Measurements from ENCODE around the gene WNK1.
A peak's percentile ranks its signal among the peaks of the same experiment; 100 is the strongest.
"Not testable (repeated sequence)": the region's sequence is repeated elsewhere in the genome, so short reads cannot be mapped to it uniquely, and the experiment has no call there.

WNK1 gene

DNA sequence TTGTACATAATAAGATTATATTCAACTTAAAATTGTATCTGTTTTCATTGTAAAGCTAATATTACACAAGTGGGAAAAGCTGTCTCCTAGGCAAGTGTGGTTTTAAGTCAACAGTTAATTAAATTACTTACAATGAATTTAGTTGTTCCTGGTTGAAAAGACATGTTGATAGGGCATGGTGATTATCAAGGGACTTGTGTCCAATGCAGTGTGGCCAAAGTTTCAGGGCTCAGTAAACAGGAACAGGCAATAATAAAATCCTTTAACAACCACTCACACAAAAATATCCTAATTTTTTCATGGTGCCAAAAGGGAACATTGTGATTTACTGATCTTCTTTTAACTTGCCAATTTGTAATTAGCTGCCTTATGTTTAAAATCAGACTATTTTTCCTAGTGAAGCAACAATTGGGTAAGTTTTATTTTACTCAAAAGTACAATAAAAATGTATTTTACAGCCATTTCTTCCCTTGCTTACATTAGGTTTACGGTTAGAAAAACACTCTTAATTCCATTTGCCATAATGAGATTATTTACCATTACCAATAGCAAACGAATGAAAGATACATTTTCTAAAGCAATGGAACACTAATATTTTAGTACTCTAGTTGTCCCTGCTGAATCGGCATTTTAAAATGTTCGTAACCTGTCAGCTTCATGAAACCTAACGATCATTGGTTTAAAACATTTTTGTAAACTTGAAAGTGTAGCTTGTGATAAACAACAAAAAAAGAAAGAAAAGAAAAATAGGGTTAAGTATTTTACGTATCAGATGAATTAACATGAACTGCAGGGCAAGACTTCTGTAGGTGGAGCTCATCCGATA is 1.8 kb upstream of the WNK1 start:
- no peak for DNase-seq

GRCh38 chr12:751192-751998 is 984 bp upstream of the WNK1 start:
- DNase-seq: peak; percentile 80

DNA sequence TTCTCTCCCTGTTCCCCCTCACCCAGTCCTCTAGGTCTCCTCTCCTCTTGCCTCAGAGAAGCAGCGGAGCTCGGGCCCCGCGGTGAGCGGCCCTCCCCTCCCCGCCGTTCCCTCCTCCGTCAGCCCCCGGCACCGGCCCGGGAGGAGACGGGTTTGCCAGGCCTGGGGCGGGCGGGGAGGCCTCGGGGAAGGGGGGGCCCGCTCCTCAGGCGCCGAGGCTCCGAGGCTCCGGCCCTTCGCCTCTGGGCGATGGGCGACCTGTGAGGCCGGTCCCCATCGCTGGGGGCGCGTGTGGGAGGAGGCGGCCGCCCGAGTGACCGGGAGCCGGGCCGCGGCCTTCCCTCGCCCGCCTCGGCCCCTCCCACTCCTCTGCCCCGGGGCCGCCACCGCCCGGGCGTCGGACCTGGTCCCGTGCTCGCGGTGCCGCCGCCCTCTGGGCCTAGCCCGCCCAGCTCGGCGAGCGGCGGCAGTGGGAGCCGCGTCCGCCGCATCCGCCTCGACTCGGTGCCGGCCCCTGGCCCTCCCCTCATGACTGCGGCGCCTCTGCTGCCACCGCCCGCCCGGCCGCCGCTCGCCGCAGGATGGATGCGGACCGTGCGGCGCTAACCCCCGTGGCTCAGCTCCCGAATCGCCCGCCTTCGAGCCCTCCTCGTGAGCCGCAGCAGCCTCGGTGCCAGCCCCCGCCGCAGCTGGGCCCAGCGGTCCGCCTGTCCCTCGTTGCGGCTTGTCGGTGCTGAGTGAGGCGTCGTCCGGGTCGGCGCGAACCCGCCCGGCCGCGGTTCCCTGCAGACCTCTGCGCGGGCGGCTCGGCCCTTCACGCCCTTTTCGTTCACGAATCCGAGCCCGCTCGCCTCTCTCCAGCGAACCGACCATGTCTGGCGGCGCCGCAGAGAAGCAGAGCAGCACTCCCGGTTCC is 574 bp downstream of the WNK1 start:
- peak; percentile 42 for DNase-seq

- DNase-seq: peak; percentile 58
Observed at GRCh38 chr12:753611-754472, 1.5 kb downstream of the WNK1 start.

DNA sequence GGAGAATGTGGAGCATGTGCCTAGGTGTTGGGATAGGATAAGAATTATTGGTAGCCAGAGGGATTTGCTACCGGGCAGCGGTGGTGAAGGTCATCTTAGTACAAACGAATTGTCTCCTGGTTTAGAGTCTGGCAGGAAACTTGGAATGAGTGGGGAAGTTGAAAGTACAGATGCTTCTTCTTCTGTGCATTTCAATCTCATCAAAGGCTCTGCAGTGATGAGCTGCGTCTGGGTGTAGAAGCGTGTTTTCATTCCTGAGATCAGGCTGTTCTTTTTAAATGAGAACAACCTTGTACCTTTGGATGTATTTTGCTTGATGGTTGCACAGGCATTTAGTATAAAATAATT is 2.1 kb downstream of the WNK1 start:
- DNase-seq: no peak

DNA sequence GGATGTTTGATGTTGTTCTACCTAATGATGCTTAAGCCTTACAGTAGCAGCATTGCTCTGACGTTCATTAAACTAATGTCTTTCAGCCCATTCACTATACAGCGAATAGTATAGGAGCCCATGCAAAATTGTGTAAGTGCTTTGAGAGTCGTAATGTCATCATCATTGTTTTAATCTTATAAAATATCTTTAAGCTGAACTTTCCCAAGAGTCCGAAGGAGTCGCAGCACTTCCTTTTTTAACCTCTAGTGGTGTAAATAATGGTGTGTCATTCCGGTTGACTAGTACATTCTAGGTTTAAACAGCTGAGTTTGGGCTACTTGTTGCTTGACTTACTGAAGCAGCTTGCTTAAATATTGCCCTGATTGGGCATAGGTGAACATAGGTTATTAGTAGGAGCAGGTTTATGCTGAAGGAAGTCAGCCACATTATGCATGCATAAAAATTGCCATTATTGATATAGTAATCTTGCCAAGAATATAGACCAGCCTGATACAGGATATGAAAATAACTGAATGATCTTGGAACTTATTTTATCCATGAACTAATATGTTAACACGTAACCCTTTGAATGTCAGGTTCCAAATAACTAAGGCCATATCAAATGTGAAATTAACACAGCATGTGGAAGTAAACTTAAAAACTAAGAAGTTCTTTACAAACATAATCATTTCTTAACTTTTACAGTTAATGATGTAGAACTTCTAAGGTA is 2.6 kb downstream of the WNK1 start:
- DNase-seq: no peak

- DNase-seq: no peak
Observed at GRCh38 chr12:759628-760027, 7.2 kb downstream of the WNK1 start.

DNA sequence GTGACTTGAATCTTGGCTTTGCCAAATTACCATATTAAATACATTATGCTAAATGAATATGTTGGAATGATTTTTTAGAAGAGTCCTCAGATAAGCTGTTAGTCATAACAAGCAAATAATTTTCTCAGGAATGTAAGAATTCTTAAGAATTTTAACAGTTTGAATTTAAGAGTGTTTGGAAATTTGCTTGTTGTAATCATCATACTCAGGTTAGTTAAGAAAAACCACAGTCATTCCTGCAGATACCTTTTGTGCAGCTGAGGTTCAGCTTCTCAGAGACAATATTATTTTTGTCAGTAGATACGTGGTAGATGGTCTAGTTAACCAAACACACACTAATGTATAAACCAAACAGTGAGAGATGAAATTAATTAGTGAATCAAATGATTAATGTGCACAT is 8.9 kb downstream of the WNK1 start:
- DNase-seq: no peak

DNA sequence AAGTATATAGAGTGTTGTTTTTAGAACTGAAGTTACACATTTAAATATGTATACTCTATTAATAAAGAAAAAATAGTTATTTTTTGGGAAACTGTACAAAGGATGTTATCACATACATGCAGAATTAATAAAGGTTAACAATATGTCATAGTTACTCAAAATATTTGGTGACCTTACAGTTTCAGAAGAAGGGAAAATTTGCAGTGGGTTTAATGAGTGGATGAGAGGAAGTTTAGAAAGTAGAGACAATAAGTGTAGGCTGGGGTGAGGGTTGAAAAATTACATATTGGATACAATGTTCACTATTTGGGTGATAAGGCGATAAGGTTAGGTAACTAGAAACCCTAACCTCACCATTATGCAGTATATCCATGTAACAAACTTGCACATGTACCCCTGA is 13.5 kb downstream of the WNK1 start:
- no peak for DNase-seq

DNA sequence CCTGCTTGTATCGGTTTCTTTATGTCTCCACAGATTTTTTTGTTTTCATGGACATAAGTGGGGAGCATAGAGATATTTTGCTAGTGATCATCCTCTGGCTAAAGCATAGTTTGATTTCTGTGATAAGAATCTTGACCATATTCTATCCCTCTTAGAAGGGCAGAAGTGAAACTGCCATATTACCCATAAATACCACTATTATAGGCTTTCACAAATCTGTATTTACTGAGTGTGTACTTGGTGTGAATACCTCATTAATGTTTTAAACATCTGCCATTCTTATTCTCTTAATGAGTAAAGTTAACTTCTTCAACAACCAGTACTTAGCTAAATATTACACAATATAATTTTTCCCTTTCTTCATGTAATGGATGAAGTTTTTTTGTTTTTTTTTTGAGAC is 16.1 kb downstream of the WNK1 start:
- DNase-seq: no peak

DNA sequence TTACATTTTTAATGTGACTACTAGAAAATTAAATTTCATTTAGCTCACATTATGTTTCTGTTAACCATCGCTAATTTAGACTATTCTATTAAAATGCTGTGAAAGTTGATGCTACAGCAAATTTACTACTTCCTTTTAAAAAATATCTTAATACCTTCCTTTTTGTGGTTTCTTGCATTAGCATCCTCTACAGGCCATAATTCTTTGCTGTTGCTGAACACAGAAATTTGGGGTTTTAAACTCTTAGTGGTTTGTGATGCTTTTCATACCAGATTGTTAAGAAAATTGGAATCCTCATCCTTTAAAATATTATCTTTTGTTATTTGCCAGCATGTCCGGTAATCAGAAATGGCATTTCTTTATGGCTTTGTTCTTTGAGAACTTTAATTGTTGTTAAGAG is 18.1 kb downstream of the WNK1 start:
- no peak for DNase-seq

- no peak for DNase-seq
Observed at GRCh38 chr12:772056-772697, 19.8 kb downstream of the WNK1 start.

DNA sequence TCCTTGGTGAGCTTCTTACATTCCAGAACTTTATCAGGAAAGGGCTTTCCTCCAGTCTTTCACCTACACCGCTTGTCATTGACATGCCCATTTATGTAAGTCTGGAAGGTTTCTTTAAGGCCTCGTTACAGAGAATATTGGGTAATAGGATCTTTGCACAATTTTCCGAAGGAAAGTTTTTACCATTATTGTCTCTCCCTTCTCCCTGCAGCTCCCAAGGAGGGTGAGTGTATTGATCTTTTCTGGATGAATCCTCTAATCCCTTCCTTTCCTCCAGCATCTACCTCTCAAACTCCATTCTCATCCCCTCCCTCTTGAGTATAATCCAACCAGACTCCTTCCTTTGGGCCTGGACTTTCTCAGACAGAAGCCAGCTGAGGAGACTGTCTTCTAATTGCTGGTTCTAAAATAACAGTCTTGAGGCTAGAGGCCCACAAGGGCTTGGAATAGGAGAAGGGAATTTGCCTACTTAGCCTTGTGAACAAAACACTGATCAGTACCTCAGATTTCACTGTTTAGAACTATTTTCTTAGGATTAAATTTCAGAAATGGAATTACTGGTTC is 21.8 kb downstream of the WNK1 start:
- DNase-seq: no peak

DNA sequence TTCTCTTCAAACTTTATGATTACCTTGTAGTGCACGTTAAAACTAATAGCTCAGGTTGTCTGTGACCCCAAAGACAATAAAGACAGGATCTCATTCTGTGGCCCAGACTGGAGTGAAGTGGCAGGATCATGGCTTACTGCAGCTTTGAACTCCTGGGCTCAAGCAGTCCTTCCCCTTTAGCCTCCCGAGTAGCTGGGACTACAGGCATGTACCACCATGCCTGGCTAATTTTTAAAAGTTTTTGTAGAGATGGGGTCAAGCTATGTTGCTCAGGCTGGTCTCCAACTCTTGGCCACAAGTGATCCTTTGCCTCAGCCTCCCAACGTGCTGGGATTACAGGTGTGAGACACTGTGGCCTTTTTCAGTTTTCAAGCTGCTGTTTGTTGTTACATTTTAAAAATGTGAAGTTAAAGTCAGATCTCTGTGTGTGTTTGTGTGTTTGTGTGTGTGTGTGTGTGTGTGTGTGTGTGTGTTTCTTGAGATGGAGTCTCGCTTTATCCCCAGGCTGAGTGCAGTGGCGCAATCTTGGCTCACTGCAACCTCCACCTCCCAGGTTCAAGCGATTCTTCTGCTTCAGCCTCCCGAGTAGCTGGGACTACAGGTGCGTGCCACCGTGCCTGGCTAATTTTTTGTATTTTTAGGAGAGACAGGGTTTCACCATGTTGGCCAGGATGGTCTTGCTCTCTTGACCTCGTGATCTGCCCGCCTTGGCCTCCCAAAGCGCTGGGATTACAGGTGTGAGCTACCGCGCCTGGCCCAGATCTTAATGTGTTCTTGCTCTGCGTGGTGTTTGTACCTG is 23.8 kb downstream of the WNK1 start:
- DNase-seq: not testable (repeated sequence)

GRCh38 chr12:776772-777373 is 24.5 kb downstream of the WNK1 start:
- DNase-seq: not testable (repeated sequence)

- no peak for DNase-seq
Observed at GRCh38 chr12:777550-778047, 25.2 kb downstream of the WNK1 start.

DNA sequence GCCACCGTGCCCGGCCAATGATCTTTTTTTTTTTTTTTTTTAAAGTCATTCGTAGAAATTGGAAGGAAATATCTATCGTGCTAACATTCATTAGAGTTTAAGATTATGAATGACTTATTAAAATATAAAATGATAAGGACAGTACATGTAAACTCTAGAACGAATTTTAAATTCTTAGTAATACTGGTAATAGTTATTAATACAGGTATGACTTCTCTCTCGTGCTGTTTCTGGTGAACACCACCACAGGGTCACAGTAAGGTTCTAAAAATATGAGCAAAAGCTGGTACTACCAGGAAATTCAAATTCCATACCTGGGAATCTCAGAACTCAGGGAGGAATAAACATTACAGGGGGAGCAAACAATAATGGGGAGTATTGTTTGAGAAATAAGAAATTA is 26.2 kb downstream of the WNK1 start:
- no peak for DNase-seq

DNA sequence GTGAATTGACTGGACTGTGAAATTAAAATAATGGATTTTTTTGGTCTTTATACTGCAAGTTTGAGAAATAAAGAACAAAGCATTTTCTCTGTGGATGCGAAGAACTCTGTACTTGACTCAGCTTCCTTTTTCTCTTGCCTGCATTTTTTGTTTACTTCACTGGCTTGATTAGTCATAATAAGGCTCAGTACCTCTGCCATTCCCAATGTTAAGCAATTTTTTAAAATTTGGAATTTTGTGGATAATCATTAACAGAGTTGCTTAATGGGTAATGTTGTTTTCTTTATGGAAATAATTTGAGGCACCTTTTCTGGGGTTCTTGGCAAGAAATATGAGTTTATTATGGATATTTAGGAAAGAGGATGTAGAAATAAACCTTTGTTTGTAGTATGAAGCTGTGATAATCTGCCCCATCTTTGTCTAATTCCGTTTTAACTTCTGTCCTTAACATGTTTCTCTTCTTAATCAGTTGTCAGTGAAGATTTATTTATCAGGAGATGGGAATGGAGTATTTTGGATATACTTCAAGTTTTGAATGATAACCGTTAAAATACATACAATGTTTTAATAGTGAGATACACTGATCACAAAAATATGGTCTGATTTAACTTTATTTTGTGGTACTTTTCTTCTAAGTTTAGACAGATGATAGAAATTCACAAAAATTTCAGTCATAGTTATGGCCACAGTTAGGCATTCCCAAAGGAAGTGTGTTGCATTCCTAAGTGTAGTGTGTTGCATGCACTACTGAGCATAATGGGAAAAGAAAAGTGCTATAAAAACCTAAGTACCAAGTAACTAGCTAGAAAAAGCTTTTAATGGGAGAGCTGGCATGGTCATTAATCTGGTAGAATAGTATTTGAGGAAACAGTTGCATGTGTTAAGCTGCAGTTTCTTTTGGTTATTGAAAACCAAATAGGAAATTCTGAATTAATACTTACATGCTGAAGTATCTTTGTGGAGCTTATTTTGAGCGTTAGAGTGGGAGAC is 27.7 kb downstream of the WNK1 start:
- no peak for DNase-seq
